Common myeloid progenitor, CD34-positive (primary cell): ENCODE results near the gene DHRS7.

Experiments used
- CTCF ChIA-PET: fragments of 350-600 bp; sonication (Branson Sonifier 250); formaldehyde crosslinking; loops from one replicate; lab custom pipeline; 2021; ENCODE audit warnings: antibody characterized with exemption; lab: Charles Lee
- POLR2A ChIA-PET: fragments of 350-600 bp; sonication (Branson Sonifier 250); formaldehyde crosslinking; loops from one replicate; lab custom pipeline; 2021; ENCODE audit warnings: antibody characterized with exemption; lab: Charles Lee
- DNase-seq, 3 donors: peaks; one replicate each; pipeline versions ENCODE4 v3.0.0 to v3.0.0-alpha.2; 2013
- H3K27ac ChIP-seq, 2 experiments: 1 replicate in 1 of 2; 2 replicates in 1 of 2; pipeline ENCODE4 v1.7.0; 2013; ENCODE audit warnings: inconsistent platforms in 2 of 2, low read length in 2 of 2, mild to moderate bottlenecking in 2 of 2, low read depth in 1 of 2, moderate library complexity in 1 of 2; ENCODE audit not compliant: severe bottlenecking in 2 of 2, insufficient read depth in 1 of 2, poor library complexity in 1 of 2
- H3K27me3 ChIP-seq, 5 experiments: replicated peaks in 2 of 5; 1 replicate in 3 of 5; 2 replicates in 2 of 5; pipeline versions ENCODE4 v1.6.1 to v1.7.0; 2013; ENCODE audit warnings: low read length in 4 of 5, mild to moderate bottlenecking in 2 of 5, moderate library complexity in 2 of 5, inconsistent platforms in 1 of 5; ENCODE audit not compliant: insufficient read depth in 5 of 5, control insufficient read depth in 4 of 5
- H3K36me3 ChIP-seq, 4 experiments: 1 replicate in 2 of 4; 2 replicates in 2 of 4; pipeline versions ENCODE4 v1.6.1 to v1.7.0; 2013; ENCODE audit warnings: low read length in 3 of 4, control low read depth in 1 of 4, mild to moderate bottlenecking in 1 of 4; ENCODE audit not compliant: control insufficient read depth in 4 of 4, insufficient read depth in 4 of 4
- H3K4me1 ChIP-seq, 4 experiments: 1 replicate in 3 of 4; 2 replicates in 1 of 4; pipeline versions ENCODE4 v1.6.1 to v1.7.1; 2013; ENCODE audit warnings: low read length in 3 of 4, mild to moderate bottlenecking in 3 of 4, control low read depth in 1 of 4, inconsistent platforms in 1 of 4, moderate library complexity in 1 of 4; ENCODE audit not compliant: control insufficient read depth in 4 of 4, insufficient read depth in 4 of 4; ENCODE audit errors: control extremely low read depth in 1 of 4
- H3K4me3 ChIP-seq, 7 experiments: 1 replicate in 4 of 7; 2 replicates in 3 of 7; pipeline versions ENCODE4 v1.5.1 to v1.7.0; 2013; ENCODE audit warnings: mild to moderate bottlenecking in 7 of 7, low read length in 6 of 7, moderate library complexity in 6 of 7, inconsistent platforms in 2 of 7, low read depth in 2 of 7, control low read depth in 1 of 7; ENCODE audit not compliant: insufficient read depth in 4 of 7, control insufficient read depth in 1 of 7; ENCODE audit errors: extremely low read depth in 1 of 7
- H3K9me3 ChIP-seq, 5 experiments: 1 replicate in 4 of 5; 2 replicates in 1 of 5; pipeline versions ENCODE4 v1.6.1 to v1.7.1; 2013; ENCODE audit warnings: low read length in 4 of 5, mild to moderate bottlenecking in 2 of 5, inconsistent platforms in 1 of 5, low read depth in 1 of 5, moderate library complexity in 1 of 5; ENCODE audit not compliant: control insufficient read depth in 4 of 5, insufficient read depth in 2 of 5; ENCODE audit errors: control extremely low read depth in 1 of 5
- WGBS: methylation state at CpG from one replicate; pipeline ENCODE4 v1.1.5; 2013; ENCODE audit not compliant: insufficient coverage; 5-methylcytosine and 5-hydroxymethylcytosine counted together

The DHRS7 gene

GRCh38 chr14:60206837-60207533 is 41.8 kb upstream of the DHRS7 start:
- ChIA-PET CTCF (no interaction called here), POLR2A (no interaction called here)
- Histone ChIP-seq H3K4me3 (no peak overlapping the region), H3K27me3 (no peaks in the 10 kb centered on the region), H3K27ac (no peak overlapping the region), H3K4me1 (peaks cover 0 to 3% (median 0%) of the 10 kb centered on the region in 4 experiments), H3K9me3 (no peaks in the 10 kb centered on the region), H3K36me3 (no peaks in the 10 kb centered on the region)
- no peak for DNase-seq
- WGBS, result 91% methylated on average over 6 of the region's 6 CpGs

DNA sequence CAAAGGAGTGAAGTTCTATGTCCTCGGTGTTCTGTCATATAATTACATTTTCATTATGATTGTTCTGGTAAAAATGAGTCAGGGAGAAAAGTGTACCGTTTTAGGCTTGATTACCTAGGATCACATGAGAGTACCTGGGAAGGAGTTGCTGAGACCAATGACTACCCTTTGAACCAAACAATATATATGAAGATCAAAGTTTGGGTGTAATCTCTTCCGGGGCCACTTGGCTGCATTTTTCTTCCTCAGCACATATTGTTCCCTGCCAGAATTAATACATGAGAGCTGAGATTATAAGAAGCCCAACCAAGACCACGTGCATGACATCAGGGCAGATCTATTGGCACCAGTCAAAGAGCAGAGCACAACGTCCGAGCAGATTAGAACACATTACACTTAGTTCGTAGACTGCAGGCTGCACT is 41.1 kb upstream of the DHRS7 start:
- H3K27me3 ChIP-seq, result no peaks in the 10 kb centered on the region
- H3K27ac ChIP-seq, result no peak overlapping the region
- WGBS, result 93% methylated on average over 5 of the region's 7 CpGs
- no peak for DNase-seq
- H3K9me3 ChIP-seq, result peaks cover 0 to under 1% (median 0%) of the 10 kb centered on the region in 5 experiments
- CTCF ChIA-PET, result interaction anchor here (0.7 kb wide), 1 partner anchor 37 kb away, joined by 3 read pairs; no protein-coding TSS in a partner anchor
- no peak overlapping the region for H3K4me3 ChIP-seq
- H3K4me1 ChIP-seq, result peaks cover 0 to 3% (median 0%) of the 10 kb centered on the region in 4 experiments
- no peaks in the 10 kb centered on the region for H3K36me3 ChIP-seq
- POLR2A ChIA-PET, result no interaction called here

GRCh38 chr14:60204843-60205774 is 39.9 kb upstream of the DHRS7 start:
- WGBS, result 85% methylated on average over 4 of the region's 6 CpGs
- DNase-seq, result no peak
- POLR2A ChIA-PET, result no interaction called here
- H3K27me3 ChIP-seq, result no peaks in the 10 kb centered on the region
- no peaks in the 10 kb centered on the region for H3K36me3 ChIP-seq
- CTCF ChIA-PET, result interaction anchor here (0.6 to 1.6 kb wide), 6 partner anchors 9 to 127 kb away, joined by 3 to 4 read pairs (median 3); no protein-coding TSS in a partner anchor
- peaks cover 0 to 5% (median 0%) of the 10 kb centered on the region in 5 experiments for H3K9me3 ChIP-seq
- no peak overlapping the region for H3K4me3 ChIP-seq
- no peak overlapping the region for H3K27ac ChIP-seq
- H3K4me1 ChIP-seq, result peaks cover 0 to 3% (median 0%) of the 10 kb centered on the region in 4 experiments

- CTCF ChIA-PET, result interaction anchor here (0.6 to 1.6 kb wide), 5 partner anchors 8 to 128 kb away, joined by 3 to 4 read pairs (median 3); no protein-coding TSS in a partner anchor
- no peak for DNase-seq
- Histone ChIP-seq H3K4me1 (peaks cover 0 to 3% (median 0%) of the 10 kb centered on the region in 4 experiments), H3K36me3 (no peaks in the 10 kb centered on the region), H3K27ac (no peak overlapping the region), H3K4me3 (no peak overlapping the region), H3K27me3 (no peaks in the 10 kb centered on the region), H3K9me3 (peaks cover 0 to 7% (median 3%) of the 10 kb centered on the region in 5 experiments)
- 79% methylated on average over 5 of the region's 8 CpGs for WGBS
- POLR2A ChIA-PET, result no interaction called here
Measured at GRCh38 chr14:60204104-60204842, 39.1 kb upstream of the DHRS7 start.

DNA sequence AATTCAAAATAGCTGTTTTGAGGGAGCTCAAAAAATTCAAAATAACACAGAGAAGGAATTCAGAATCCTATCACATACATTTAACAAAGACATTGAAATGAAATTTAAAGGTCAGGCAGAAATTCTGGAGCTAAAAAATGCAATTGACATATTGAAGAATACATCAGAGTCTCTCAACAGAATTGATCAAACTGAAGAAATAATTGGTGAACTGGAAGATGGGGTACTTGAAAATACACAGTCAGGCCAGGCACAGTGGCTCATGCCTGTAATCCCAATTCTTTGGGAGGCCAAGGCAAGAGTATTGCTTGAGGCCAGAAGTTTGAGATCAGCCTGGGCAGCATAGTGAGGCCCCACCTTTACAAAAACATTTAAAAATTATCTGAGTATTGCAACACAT is 34.1 kb upstream of the DHRS7 start:
- no peaks in the 10 kb centered on the region for H3K36me3 ChIP-seq
- no peak overlapping the region for H3K4me3 ChIP-seq
- peaks cover 0 to 14% (median 3%) of the 10 kb centered on the region in 5 experiments for H3K9me3 ChIP-seq
- no peaks in the 10 kb centered on the region for H3K27me3 ChIP-seq
- CTCF ChIA-PET, result interaction anchor here (1.0 to 1.7 kb wide), 5 partner anchors 16 to 313 kb away, joined by 3 to 4 read pairs (median 4); no protein-coding TSS in a partner anchor
- DNase-seq, result no peak
- H3K27ac ChIP-seq, result no peak overlapping the region
- peaks cover 8 to 30% (median 22%) of the 10 kb centered on the region in 4 experiments for H3K4me1 ChIP-seq
- POLR2A ChIA-PET, result no interaction called here

- Histone ChIP-seq H3K4me3 (no peak overlapping the region), H3K4me1 (peaks cover 8 to 27% (median 22%) of the 10 kb centered on the region in 4 experiments), H3K9me3 (peaks cover 0 to 14% (median 3%) of the 10 kb centered on the region in 5 experiments), H3K36me3 (no peaks in the 10 kb centered on the region), H3K27ac (no peak overlapping the region), H3K27me3 (no peaks in the 10 kb centered on the region)
- ChIA-PET CTCF (interaction anchor here (1.0 to 3.3 kb wide), 4 partner anchors 14 to 133 kb away, joined by 3 to 19 read pairs (median 4); no protein-coding TSS in a partner anchor), POLR2A (interaction anchor here (2.6 kb wide), 1 partner anchor 51 kb away, joined by 12 read pairs; the partner anchor contains the start of gene PPM1A)
- DNase-seq, result peak in 2 of 3 donors; percentile 30 to 31
- 93% methylated on average over 1 of the region's 1 CpG for WGBS
Measured at GRCh38 chr14:60197629-60198303, 32.6 kb upstream of the DHRS7 start.
